GM21717 (cell line): Measurements from ENCODE around the gene ARL4A.

ENCODE experiments used
- ATAC-seq: cut with Tn5 transposase; IDR thresholded peaks from one replicate; pipeline ENCODE4 v1.9.1; 2021; ENCODE audit warnings: mild to moderate bottlenecking, moderate library complexity; ENCODE audit not compliant: unreplicated experiment

The ARL4A gene

DNA sequence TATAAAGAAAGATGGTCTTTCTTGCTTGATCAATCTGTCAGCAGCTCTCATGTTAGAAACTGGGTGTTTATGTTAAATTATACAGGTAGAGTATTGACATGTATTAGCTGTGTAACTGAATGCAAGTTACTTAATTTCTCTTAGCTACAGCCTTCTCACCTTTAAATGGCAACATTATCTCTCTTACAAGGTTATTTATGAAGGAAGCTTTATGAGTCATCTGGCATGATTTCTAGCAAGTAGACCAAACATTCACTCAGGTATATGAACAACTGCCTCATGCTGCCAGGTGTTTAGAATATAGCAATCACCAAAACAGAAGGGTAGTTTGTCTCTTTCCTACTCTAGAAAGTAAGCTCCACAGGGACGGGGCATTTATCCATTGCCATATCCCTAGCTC is 8.5 kb downstream of the ARL4A start:
- no peak for ATAC-seq

DNA sequence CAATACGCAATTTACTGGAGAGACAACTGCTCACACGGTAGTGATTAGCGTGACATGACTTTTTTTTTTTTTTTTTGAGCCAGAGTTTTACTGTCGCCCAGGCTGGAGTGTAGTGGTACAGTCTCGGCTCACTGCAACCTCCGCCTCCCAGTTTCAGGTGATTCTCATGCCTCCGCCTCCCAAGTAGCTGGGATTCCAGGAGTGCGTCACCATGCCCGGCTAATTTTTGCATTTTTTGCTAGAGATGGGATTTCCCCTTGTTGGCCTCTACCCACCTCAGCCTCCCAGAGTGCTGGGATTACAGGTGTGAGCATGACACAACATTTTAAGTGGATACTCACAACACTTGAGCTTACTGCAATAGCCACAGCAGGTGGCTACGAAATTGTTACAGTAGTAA is 11.9 kb downstream of the ARL4A start:
- ATAC-seq = no peak

DNA sequence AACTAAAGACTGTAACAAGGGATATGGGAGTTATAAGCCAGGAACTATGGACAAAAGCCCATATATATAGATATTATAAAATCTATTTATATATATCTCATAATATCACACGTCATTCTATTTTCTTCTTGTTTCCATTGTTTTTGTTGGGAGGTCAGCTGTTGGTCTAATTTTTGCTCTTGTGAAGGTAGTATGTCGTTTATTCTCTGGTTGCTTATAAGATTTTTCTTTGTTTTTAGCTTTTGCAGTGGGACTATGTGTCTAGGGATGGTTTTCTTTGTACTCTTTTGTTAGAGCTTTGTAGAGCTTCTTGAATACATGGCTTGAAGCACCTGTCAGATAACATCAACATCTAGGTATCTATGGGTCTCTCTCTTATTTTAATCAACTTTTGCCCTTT is 14.0 kb downstream of the ARL4A start:
- no peak for ATAC-seq

DNA sequence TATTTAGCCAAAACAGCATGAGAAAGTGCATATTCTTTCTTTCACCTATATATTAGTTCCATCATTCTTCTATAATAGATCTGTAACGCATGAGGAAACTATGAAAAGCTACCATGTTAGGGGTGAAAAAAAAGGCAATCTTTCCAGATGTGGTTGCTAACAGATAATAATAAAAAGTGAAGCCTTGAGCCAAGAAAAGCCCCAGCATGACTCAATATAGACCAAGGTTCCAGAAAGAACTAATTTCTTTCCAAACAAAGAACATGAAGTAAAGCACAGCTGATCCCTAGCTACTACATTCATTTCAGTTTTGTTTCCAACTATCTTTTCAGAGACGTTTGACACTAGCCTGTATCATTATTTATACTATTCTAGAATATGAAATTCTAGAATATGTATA is 16.4 kb downstream of the ARL4A start:
- no peak for ATAC-seq

DNA sequence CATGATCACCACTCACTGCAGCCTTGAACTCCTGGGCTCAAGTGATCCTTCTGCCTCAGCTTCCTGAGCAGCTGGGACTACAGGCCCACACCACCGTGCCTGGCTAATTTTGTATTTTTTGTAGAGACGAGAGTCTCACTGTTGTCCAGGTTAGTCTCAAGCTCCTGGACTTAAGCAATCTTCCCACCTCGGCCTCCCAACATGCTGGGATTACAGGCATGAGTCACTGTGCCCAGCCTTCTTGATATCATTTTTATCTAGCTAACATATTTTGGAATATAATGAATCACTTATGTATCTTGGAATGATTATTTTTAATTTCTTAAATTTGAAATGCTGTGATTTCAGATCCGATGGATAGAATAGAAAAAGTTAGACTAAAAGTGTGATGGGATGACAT is 18.4 kb downstream of the ARL4A start:
- no peak for ATAC-seq

DNA sequence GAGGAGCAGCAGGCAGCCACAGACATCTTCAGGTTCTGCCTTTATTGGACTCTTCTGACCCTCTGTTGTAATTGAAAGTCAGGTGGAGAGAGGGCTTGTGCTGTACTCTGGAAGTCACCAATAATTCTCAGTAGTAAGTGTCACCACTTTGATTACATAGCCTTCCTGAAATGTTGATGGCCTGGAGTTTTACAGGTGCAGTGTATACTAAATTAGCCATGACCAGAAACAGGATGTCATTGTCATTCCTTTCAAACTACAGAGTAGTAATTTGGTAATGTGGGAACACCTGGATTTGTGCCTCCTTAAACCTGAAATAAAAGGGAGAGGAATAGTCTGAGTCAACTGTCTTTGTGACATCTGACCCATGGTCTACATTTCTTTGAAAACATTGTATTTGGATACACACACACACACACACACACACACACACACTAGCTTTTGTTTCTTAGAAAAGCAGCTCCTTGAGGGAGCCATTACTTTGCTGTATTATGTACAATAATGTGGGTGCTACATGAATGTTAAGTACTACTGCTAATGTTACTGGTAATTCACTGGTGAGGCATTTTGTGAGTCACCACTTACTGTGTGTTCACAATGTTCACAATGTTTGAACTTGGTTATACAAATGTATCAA is 19.6 kb downstream of the ARL4A start:
- no peak for ATAC-seq

DNA sequence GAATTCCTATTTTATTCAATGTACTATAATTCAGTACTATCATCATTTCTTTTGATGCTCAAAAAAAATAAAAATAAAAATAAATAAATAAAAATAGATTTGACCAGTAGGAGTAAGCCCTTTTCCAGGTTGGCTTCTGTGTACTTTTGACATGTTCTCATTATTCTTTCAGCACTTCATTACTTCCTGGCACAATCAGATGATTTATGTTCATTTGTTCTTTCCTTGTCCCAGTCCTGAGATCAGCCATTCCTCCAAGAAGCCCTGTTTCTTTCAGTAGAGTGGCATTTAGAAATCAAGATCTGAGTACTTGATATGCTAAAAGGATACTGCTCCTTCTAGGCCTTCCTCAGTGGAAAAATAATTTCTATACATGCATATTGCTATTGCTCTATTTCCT is 20.9 kb downstream of the ARL4A start:
- no peak for ATAC-seq

DNA sequence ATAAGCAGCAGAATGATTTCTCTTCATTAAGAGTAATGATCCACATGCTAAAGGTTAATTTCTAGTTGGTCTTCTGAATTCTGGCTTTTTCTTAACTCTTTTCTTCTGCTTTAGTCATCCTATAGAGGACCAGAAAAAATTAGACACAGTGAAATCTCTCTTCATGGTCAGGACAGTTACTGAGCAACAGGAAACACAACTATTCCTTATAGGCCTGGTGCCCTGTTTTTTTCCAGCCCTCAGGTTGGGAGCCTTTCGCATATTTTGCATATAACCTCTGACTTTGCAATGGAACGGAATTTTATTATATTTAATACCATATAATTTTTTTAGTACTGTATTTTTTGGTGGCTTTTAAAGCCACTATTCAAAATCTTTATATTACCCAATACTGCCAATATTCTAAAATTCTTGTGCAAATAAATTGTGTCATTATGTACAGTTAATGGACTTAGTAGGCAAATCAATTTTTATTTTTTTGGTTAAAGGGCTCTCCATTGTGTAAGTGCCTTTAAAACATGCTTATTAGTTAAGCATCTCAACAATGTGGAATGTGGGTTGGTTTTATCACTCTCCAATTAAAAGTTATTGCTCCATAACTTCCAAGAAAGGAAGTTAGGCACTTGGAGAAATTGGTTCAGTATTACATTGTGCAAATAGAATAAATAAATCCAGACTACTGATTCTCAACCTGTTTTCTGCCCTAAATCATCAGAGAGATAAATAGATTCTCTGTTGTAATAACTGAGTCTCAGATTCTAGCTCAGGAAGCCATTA is 22.5 kb downstream of the ARL4A start:
- ATAC-seq = no peak

DNA sequence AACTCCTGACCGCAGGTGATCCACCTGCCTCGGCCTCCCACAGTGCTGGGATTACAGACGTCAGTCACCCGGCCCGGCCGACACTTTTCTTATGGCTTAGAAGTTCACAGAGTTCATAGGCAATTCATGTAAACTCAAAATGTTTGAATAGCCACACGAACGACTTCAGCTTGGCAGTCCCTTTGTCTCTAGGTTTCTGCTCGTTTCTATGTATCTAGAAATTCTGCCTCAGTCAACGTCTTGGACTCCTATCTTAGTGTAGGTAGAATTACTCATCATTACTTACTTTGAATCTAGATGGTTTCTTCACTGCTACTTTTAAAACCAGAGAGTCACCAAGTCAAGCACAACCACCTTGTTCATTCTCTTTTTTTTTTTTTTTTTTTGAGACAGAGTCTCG is 23.7 kb downstream of the ARL4A start:
- no peak for ATAC-seq

DNA sequence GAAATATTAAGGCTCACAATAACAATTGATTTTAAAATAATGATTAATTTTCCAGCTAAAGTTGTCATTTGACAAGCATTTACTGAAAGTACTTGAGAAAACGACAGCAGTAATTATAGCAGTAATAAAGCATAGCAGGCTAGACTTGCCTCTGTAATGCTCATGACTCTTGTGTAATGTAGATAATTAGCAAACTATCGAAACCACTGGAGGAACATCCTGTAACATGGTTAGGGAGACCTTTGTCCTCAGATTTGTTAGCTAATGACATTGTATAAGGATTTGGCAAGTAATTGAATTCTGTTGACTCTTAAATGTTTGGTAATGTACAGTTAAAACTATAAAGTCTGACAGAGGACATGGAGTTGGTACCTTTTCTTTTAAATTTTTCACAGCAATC is 24.8 kb downstream of the ARL4A start:
- no peak for ATAC-seq

DNA sequence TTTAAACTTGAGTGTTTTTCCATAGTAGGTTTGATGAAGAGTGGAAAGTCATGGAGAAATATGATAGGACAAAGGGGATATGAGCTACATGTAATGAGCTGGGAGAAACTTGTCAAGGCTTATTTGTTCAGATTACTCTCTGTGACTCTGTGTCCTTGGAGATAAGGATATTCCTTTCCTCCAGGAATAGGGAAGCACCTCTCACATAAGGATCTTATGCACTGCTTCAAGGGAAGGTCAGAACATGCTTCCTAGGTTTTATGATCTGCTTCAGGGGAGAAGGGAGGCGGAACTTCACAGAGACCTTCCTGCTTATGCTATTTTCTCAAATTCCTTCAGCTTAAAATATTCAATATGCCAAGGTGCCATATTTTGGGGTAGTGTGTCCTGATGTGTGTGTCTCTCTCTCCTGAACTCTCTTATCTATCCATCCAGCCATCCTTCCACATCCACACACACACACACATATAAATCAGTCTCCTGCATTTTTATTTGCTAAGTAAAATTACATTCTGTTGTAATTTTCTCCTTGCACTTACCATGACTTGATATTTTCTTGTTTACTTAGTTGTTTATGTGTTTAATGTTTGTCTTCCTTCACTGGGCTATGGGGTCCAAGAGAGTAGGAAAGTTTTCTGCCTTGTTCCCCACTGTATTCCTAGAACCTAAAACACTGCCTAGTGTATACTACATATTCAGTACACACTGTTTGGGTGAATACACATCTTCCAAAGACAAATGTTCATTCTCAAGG is 26.4 kb downstream of the ARL4A start:
- no peak for ATAC-seq

DNA sequence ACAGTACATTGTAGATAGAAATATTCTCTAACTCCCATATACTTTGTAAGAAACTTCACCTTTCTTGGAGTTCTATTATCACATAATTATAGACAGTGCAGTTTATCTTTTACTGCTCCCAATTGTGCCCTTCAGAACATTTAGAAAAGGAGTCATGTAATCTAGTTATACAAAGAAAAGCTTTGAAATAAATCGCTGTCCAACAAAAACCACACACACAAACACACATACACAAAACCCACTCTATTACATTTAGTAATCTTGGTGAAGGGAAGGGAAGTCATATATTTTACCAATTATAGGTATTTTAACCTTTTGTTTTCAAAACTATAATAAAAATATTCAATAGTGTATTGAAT is 26.9 kb downstream of the ARL4A start:
- ATAC-seq = no peak

DNA sequence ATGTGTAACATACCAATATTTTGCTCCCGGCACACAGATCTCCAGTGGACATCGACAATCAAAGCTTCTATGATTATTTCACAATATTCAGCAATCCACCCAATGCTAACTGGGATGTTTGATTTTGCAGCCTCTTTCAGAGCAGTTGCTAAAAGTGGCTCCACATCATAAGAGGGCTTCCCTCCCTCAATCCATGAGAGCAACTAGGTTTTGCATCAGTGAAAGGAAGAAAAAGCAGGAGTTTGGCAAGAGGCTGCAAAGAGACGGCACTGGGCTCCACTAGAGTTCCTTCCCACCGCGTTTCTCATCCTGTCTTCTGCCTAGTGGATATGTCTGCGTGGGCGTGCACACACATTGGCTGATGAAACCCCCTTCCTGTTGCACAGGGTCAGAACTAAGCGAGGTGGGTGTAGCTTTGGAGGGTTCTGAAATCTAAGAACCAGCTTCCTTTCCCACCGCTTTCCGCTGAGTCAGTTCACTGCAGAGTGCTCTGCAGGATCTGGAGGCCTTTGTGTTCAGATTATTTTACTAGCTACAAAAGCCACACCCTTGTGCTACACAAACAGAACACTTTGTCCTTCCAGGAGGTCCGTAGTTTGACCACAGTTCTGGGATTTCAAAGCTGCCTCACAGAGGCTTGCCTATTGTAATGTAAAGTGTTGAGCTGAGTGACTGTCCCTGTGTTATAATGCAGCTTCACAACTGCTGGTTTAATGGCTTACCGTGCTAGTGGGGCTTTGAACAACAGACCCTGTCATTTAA is 28.1 kb downstream of the ARL4A start:
- no peak for ATAC-seq

DNA sequence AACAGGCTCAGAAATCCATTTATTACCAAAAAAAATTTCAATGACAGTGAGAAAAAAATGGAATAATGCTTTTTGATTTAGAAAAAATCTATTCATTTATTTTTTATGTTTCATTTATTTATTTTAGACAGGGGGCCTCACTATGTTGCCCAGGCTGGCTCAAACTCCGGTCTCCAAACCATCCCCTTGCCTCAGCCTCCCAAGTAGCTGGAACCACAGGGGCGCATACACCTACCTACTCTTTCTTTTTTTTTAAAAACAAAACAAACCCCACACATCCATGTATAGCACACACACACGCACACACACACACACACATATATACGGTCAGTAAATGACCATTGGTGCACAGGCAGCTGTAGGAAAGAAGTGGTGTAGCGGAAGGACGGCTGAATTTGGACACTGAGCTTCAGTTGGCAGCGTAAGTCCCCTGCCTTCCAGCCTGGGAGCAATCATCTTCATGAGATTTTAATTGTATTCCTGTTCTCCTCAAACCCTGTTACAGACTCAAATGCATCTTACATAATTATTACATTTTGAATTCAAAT is 28.8 kb downstream of the ARL4A start:
- ATAC-seq = no peak

DNA sequence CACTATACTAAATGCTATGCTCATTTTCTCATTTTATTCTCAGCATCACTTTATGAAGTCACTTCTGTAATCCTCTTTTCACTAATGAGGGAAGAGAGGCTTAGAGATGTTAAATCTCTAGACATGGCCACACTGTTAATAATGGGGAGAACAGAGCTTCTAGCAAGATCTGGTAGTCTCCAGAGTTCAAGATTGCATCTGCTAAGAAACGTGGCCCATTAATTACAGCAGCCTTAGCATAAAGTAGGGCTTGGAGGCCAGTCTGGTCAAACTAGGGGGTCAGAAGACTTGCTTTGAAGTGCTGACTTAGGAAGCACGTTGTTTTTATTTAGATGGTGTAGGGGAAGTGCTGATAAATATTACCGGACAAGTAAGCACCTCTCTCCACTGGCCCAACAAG is 29.3 kb downstream of the ARL4A start:
- ATAC-seq = no peak

DNA sequence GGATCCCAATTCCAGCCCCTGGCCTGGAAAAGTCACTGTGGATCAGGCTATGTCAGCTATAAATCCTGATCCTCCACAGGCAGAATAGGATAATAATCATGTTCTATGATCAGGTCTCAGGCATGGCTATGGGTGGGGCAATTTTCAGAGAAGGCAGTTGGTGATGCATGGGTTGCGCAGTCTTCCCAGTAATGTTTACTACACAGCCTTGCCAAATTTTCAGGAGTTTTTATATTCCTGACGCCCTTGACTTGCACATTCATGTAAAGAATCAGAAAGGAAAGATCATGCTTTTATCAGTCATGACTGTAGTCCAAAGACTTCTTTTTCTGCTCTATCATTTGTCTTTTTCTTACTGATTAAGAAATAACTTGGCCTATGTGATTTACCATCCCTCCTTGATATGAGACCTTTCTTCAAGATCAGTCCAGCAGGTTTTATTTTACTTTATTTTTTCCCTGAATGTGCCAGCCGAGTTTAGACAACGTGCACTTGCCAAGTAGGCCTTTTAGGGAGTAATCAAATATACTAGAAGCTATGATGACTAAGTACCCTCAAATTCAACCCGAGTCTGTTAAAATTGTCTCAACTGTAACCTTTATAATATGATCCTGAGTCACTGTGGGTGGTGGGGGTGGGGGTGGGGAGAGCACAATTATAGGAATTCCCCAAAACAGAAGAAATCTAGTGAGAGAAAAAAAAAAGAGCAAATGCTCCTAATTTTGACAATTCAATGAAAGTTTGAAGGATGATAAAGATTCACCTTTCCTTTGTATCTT is 31.9 kb downstream of the ARL4A start:
- ATAC-seq = no peak

DNA sequence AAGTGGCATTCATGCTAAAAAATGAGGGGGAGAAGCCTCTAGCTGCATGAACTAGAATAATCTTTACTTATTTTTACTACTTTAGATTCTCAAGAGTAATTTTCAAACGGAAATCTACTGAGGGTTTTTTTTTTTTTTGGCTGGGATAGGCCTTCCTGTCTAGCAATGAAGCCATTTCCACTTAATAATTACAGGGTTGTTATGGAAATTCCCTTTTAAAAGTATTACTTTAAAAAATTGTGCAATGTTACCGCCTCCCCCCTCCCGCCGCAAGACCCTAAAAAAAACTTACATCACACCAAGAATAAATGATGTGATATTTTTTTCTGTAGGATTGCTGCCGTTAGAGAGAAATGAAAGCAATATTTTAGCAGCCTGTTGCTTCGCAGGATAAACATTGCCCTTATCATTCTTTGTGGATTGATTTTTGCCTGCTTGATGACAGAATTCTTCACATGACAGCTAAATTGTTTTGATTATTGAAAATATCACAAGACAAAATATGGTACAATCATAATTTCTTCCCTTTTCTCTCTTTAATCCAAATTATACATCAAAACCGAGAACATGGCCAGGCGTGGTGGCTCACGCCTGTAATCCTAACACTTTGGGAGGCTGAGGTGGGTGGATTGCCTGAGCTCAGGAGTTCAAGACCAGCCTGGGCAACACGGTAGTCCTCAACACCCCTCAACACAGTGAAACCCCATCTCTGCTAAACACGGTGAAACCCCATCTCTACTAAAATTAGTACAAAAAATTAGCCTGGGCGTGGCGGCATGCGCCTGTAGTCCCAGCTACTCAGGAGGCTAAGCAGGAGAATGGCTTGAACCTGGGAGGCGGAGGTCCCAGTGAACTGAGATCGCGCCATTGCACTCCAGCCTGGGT is 32.8 kb downstream of the ARL4A start:
- no peak for ATAC-seq

DNA sequence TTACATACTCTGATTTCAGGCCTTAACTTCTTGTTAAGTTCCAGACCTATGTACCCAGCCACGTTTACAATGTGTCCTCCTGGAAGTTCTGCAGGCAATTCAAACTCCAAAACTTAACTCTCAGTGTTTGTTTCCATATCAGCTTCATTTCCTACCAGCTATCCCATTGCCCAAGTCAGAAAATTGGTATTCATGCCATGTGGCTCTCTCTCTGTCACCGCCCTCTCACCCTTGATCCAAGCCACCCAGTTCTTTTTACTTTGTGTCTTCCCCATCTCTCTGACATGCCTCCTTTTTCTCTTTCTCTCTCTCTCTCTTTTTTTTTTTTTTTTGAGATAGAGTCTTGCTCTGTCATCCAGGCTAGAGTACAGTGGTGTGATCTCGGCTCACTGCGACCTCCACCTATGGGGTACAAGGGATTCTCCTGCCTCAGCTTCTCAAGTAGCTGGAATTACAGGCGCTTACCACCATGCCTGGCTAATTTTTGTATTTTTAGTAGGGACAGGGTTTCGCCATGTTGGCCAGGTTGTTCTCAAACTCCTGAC is 33.9 kb downstream of the ARL4A start:
- ATAC-seq = no peak

DNA sequence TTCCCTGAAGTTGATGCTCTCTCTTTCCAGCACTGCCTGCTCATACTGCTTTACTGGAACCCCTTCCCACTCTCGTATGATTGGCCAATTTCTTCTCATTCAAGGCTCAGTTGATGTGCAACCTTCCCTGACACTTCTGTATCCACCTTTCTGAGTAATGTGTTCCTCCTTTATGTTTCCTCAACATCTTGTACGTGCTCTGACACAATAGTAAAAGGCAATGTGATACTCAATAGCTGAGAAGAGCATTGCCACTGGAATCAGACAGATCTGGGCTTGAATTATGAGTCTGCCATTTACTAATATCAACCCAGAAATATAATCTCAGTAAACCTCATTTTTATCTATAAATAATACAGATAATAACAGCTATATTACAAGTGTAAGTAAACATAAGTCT is 34.7 kb downstream of the ARL4A start:
- no peak for ATAC-seq
